Muscle of leg (tissue), 11 donors: Measurements from ENCODE around the gene JPH3. TPM values are rescaled to one million over a fixed set of nuclear protein-coding genes. Genes with fewer than 3 reads are reported as not detected.

Source experiments
- DNase-seq: peaks from one replicate; pipeline ENCODE4 v3.0.0; 2013
- H3K27ac ChIP-seq: one replicate; pipeline ENCODE4 v1.5.1; 2013; ENCODE audit warnings: mild to moderate bottlenecking, low read length, control low read depth
- H3K27me3 ChIP-seq: one replicate; pipeline ENCODE4 v1.6.1; 2013; ENCODE audit warnings: low read length; ENCODE audit not compliant: control insufficient read depth, insufficient read depth
- H3K36me3 ChIP-seq: one replicate; pipeline ENCODE4 v1.6.1; 2013; ENCODE audit warnings: low read length; ENCODE audit not compliant: control insufficient read depth, insufficient read depth
- H3K4me1 ChIP-seq: one replicate; pipeline ENCODE4 v1.6.1; 2013; ENCODE audit warnings: low read length; ENCODE audit not compliant: control insufficient read depth, insufficient read depth
- H3K4me3 ChIP-seq: one replicate; pipeline ENCODE4 v1.5.1; 2013; ENCODE audit warnings: low read length, control low read depth
- H3K9me3 ChIP-seq: replicated peaks from 2 replicates; pipeline ENCODE4 v1.6.1; 2013; ENCODE audit warnings: low read depth, low read length; ENCODE audit not compliant: control insufficient read depth
- WGBS: methylation state at CpG from one replicate; pipeline ENCODE4 v1.1.5; 2013; ENCODE audit warnings: missing lambda C conversion rate; ENCODE audit not compliant: insufficient coverage; 5-methylcytosine and 5-hydroxymethylcytosine counted together
- polyA plus RNA-seq, 8 donors: library from polyadenylated mRNA; unstranded; fragments of 120-200 nt; gene quantifications; one replicate each; pipeline versions ENCODE4 v1.2.1 to v1.2.3, GENCODE V29; 2013; ENCODE audit warnings: inconsistent platforms in 1 of 8, low replicate concordance in 1 of 8; ENCODE audit not compliant: insufficient read length in 8 of 8, insufficient read depth in 1 of 8
- total RNA-seq: library from RNA; stranded (reverse); fragments of 120-200 nt; gene quantifications from one replicate; pipeline ENCODE4 v1.2.4, GENCODE V29; 2013

Gene JPH3
- total and polyA plus RNA-seq, 9 donors = 0.15 to 1.4 (median 0.33) TPM

DNA sequence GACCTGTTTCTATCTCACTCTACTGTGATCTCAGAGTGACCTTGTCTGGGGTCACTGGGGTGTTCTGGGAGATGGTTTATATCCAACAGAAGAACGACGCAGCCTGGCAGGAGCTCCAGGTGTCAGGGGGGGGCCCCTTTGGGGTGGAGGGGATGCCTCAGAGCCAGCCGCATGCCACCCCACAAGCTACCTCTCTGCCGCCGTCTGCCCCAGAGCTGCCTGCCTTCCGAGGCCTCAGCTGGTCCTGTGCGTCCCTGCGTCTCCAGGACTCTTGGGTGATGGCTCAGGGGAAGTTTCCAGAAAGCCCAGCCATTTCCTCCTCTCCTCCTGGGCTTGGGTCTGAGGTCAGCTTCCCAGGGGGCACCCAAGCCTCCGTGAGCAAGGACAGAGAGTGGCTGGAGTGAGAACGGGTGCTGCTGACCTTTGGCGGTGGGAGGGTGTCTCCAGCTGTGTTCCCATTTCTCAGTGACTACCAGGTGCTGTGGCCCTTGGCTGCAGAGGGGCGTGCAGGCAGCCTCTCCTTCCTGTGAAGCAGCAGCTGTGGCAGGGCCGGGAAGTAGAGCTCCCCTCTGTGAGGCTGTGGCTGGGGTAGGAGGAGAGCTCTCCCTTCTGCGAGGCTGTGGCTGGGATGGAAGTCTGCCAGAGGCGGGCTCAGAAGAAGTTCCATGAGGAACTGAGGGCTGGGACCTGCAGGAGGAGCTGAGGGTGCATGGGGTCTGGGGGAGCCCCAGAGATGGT, 19.8 kb downstream of the JPH3 start:
- Histone ChIP-seq H3K4me1 (no peaks in the 10 kb centered on the region), H3K27ac (no peak overlapping the region), H3K27me3 (peaks cover 20% of the 10 kb centered on the region), H3K4me3 (no peak overlapping the region), H3K9me3 (no peaks in the 10 kb centered on the region), H3K36me3 (no peaks in the 10 kb centered on the region)
- DNase-seq = peak; percentile 32
- 23% methylated on average over 7 of the region's 15 CpGs for WGBS

DNA sequence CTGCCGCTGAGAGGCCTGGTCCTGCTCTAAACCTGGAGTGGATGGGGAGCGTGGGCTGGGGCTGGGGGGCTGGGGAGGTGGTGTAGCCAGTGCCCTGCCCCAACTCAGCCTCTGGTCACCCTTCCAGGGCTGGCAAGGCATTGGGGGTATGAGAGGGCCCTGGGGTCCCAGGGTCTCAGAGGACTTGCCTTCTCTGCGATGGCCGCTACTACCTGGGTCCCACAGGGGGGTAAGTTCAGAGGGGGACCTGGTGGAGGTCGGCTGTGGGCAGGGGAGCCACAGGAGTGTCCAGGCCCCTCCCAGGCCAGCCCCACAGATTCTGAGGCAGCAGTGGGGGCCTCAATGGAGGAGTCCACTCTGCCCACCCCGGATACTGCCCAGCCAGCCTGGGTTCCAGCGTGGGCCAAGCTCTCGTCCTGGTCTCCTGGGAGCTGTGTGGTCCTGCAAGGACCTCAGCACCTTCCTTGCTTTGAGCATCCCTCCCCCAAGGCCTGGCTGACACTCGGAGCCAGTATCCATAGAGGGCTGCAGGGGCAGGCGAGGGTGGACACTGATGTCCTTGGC, 20.5 kb downstream of the JPH3 start:
- H3K4me3 ChIP-seq = no peak overlapping the region
- H3K9me3 ChIP-seq = no peaks in the 10 kb centered on the region
- DNase-seq = no peak
- WGBS = 74% methylated on average over 5 of the region's 10 CpGs
- no peaks in the 10 kb centered on the region for H3K4me1 ChIP-seq
- H3K27ac ChIP-seq = no peak overlapping the region
- H3K36me3 ChIP-seq = no peaks in the 10 kb centered on the region
- peaks cover 25% of the 10 kb centered on the region for H3K27me3 ChIP-seq

DNA sequence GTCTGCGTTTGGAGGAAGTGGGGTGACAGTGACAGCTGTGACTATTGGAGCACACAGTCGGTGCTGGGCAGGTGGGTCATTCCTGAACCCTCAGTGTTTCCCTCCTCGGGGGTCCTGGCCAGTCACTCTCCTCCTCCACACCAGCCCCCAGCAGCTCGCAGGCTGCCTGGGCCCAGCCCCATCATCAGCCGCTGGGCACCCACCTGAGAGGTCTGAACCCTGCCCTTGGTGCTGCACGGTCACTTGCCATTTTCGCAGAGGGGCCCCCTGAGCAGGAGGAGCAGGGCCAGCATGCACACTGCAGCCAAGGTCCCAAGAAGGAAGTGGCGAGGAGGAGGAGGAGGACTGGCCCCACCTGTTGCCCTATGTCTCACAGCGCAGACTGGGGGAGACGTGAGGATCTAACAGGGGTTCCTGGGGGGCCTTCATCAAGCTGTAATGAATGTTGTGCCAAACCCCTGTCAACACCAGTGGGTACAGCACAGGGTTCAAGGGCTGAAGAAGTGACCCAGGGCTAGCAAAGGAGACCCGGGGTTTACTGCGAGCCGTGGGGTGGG, 23.0 kb downstream of the JPH3 start:
- no peak for DNase-seq
- Histone ChIP-seq H3K27ac (no peak overlapping the region), H3K27me3 (peaks cover 27% of the 10 kb centered on the region), H3K36me3 (no peaks in the 10 kb centered on the region), H3K4me1 (no peaks in the 10 kb centered on the region), H3K9me3 (peaks cover 1% of the 10 kb centered on the region), H3K4me3 (no peak overlapping the region)
- WGBS = 68% methylated on average over 11 of the region's 13 CpGs

DNA sequence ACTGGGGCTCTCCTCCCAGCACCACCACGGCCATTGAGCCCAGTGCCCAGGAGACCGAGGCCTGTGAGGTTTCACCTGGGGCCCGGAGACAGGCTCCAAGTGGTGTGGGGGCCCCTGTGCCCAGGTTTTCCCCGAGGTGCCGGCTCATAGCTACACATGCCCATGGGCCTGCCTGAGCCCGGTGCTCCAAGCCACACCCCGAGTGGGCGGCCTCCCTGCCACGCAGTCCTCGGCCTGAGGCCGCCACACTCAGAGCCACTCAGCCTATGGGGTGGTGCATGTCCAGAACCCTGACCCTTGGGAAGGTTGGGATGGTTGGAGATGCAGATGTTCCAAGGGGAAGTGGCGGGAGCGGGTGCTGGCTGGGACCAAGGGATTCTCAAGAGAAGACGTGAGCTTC, 24.1 kb downstream of the JPH3 start:
- Histone ChIP-seq H3K27me3 (peaks cover 25% of the 10 kb centered on the region), H3K27ac (no peak overlapping the region), H3K4me3 (no peak overlapping the region), H3K36me3 (no peaks in the 10 kb centered on the region), H3K9me3 (peaks cover 8% of the 10 kb centered on the region), H3K4me1 (no peaks in the 10 kb centered on the region)
- no peak for DNase-seq
- 86% methylated on average over 13 of the region's 14 CpGs for WGBS

DNA sequence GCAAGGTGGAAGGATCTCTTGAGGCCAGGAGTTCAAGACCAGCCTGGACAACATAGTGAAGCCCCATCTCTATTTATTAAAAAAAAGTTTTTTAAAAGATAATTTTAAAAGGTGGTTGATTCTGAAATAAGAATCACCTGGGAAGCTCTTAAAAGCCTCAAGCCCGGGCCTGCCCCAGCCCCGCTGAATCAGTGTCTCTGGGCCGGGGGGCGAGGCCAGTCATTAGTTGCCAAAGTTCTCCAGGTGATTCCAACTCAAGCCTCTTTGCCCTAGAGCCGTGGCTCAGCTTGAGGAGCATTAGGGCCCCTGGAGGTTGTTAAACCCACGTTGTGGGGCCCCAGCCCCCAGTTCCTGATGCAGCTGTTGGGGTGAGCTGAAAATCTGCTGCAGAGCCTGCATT, 24.6 kb downstream of the JPH3 start:
- peaks cover 25% of the 10 kb centered on the region for H3K27me3 ChIP-seq
- no peak overlapping the region for H3K27ac ChIP-seq
- no peaks in the 10 kb centered on the region for H3K36me3 ChIP-seq
- no peak overlapping the region for H3K4me3 ChIP-seq
- no peaks in the 10 kb centered on the region for H3K4me1 ChIP-seq
- H3K9me3 ChIP-seq = peaks cover 8% of the 10 kb centered on the region
- DNase-seq = no peak
- WGBS = 62% methylated on average over 6 of the region's 6 CpGs

DNA sequence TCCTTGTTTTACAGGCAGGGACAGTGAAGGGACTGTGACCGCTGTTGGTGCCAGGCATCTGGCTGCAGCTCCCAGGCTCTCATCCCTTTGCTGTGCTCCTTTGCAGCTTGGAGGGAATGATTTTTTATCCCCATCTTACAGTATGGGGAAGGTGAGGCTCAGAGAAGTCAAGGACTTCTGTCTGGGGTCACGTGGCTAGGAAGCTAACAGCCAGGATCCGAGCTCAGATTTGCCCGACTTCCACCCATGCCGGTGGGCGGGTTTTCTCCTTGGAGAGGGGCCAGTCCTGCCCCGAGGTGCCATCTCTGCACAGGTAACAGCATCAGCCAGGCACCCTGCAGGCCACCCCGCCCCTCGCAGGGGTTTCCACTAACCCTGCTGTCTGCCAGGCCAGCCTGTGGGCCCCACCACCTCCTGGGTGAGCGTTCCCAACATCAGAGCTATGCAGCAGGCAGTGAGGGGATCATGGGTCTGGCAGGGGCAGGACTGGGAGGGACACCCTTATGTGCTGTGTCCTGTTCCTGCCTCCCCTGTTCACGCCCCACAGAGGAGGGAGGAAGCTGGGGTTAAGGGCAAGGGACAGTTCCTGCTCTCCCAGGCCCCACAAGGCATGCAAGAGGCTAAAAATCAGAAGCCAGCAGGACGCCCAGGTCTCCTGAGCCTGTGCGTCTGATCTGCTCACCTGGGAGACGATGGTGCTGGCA, 25.4 kb downstream of the JPH3 start:
- Histone ChIP-seq H3K4me1 (no peaks in the 10 kb centered on the region), H3K27ac (no peak overlapping the region), H3K36me3 (no peaks in the 10 kb centered on the region), H3K9me3 (peaks cover 8% of the 10 kb centered on the region), H3K4me3 (no peak overlapping the region), H3K27me3 (peaks cover 30% of the 10 kb centered on the region)
- no peak for DNase-seq
- 64% methylated on average over 12 of the region's 14 CpGs for WGBS

DNA sequence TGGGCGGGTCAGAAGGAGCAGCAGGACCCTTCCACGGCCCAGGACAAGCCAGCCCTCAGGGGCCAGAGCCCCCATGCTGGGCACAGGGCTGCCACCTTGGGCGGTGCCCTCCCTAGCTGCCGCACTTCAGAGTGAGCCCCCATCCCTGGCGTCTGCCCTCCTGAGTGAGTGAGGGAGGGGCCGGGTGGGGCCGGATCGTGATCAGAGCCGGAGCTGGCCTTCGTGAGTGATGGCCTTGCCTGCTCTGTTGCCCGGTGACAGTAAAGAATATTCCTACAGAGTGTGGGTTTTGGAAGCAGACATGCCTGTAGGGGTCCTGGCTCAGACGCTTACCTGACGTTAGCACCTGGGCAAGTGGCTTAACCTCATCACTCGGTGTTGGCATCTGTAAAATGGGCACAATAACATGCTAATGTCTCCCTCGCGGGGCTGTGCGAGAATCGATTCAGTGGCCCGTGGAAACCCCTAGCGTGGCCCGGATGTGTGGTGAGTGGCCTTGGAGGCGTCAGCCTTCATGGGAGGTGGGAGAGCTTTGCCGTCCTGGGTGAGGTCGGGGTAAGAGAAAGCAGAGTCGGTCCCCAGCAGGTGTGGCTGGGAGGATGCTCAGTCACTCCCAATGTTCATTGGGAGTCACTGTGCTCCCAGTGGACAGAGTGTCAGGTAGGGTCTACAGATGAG, 26.1 kb downstream of the JPH3 start:
- no peak overlapping the region for H3K4me3 ChIP-seq
- 81% methylated on average over 24 of the region's 25 CpGs for WGBS

DNA sequence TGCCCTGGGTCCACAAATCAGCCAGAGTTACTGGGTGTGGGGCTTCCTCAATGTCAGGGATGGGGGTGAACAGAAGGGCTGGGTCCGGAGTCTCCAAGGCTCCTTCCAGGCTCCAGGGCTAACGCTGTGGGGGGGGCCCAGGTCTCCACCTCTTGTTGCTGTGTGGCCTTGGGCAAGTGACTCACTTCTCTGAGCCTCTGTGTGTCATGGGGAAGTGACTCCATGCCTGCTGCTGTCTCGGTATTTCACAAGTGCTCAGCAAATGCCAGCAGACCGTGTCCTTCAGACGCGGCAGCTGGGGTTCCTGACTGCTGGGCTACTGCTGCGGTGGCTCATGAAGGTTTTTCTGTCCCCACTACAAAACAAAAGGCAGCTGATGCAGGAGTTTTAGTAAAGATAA, 26.6 kb downstream of the JPH3 start:
- Histone ChIP-seq H3K4me3 (no peak overlapping the region), H3K27ac (no peak overlapping the region), H3K27me3 (peaks cover 25% of the 10 kb centered on the region), H3K9me3 (peaks cover 8% of the 10 kb centered on the region), H3K4me1 (no peaks in the 10 kb centered on the region), H3K36me3 (no peaks in the 10 kb centered on the region)
- no peak for DNase-seq
- WGBS = 46% methylated on average over 6 of the region's 7 CpGs

More for the DNA sequence above, 26.1 kb downstream of the JPH3 start:
- H3K27ac ChIP-seq = no peak overlapping the region
- peaks cover 30% of the 10 kb centered on the region for H3K27me3 ChIP-seq
- peaks cover 8% of the 10 kb centered on the region for H3K9me3 ChIP-seq
- no peak for DNase-seq
- no peaks in the 10 kb centered on the region for H3K4me1 ChIP-seq
- H3K36me3 ChIP-seq = no peaks in the 10 kb centered on the region

DNA sequence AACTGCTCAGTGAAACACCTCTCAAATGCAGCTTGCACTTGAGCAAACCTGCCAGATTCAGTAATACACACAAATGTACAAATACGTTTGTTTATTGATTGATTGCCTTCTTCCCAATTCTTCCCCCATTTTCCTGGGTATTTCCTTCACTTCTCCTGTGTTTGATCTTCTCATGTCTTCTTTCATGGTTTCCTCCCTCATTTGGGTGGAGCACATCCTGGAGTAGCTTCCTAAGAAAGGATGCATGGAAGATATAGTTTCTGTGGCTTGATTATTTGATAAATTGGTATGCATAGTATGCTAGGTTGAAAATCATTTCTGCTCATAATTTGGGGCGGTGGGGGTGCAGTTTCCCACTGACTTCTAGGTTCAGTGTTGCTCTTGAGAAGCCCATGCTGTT, 28.8 kb downstream of the JPH3 start:
- Histone ChIP-seq H3K27me3 (peaks cover 34% of the 10 kb centered on the region), H3K4me3 (no peak overlapping the region)
- 100% methylated on average over 1 of the region's 2 CpGs for WGBS

DNA sequence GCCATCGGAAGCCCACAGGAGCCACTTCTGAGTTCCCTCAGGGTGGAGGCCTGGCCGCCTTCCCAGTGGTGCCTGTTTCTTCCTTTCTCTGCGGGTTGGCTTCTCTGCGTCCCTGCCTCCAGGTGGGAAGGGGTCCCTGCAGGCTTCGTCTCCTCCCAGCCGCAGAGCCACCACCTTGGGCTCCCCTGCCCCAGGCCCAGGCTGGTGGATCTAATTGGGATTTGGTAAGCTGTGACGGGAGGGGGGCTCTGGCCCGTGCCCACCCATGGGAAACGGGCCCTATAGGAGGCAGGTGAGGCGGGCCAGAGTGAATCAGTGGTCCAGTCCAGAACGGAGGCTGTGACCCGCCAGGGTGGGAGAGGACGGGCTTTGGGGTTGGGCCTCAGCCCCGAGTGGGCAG, 32.1 kb downstream of the JPH3 start:
- WGBS = 86% methylated on average over 12 of the region's 14 CpGs
- peaks cover 44% of the 10 kb centered on the region for H3K27me3 ChIP-seq
- no peak overlapping the region for H3K4me3 ChIP-seq

More for the DNA sequence above, 28.8 kb downstream of the JPH3 start:
- H3K36me3 ChIP-seq = no peaks in the 10 kb centered on the region
- H3K27ac ChIP-seq = no peak overlapping the region
- peaks cover 8% of the 10 kb centered on the region for H3K9me3 ChIP-seq
- DNase-seq = no peak
- H3K4me1 ChIP-seq = peaks cover 10% of the 10 kb centered on the region

More for the DNA sequence above, 32.1 kb downstream of the JPH3 start:
- Histone ChIP-seq H3K27ac (no peak overlapping the region), H3K4me1 (peaks cover 12% of the 10 kb centered on the region), H3K9me3 (peaks cover 8% of the 10 kb centered on the region), H3K36me3 (no peaks in the 10 kb centered on the region)
- no peak for DNase-seq
